Neural cell (in vitro differentiated cells): Measurements from ENCODE around the gene ANP32E. TPM values are rescaled to one million over a fixed set of nuclear protein-coding genes. Genes with fewer than 3 reads are reported as not detected.

Experiments used
- H2AFZ ChIP-seq: fragments of 200-600, 300-800 bp; sonication (generic), shearing (Covaris generic); 2 replicates; pipeline ENCODE4 v1.6.0; 2014; ENCODE audit warnings: low read depth, mild to moderate bottlenecking, antibody characterized with exemption, low read length, moderate library complexity
- H3F3A ChIP-seq: fragments of 200-600 bp; shearing (Covaris generic); 2 replicates; pipeline ENCODE4 v1.6.1; 2016; ENCODE audit warnings: mild to moderate bottlenecking, moderate library complexity, mixed read lengths, antibody characterized with exemption, low read length; ENCODE audit not compliant: insufficient read depth, poor library complexity, severe bottlenecking
- H3K27ac ChIP-seq: fragments of 200-600, 300-800 bp; sonication (generic), shearing (Covaris generic); 2 replicates; pipeline ENCODE4 v1.5.1; 2014; ENCODE audit warnings: mild to moderate bottlenecking, low read length, moderate library complexity
- H3K27me3 ChIP-seq: fragments of 300-800, 200-600 bp; sonication (generic), shearing (Covaris generic); 2 replicates; pipeline ENCODE4 v1.6.0; 2014; ENCODE audit warnings: mild to moderate bottlenecking, low read depth, low read length, moderate library complexity; ENCODE audit not compliant: insufficient read depth
- H3K36me3 ChIP-seq: fragments of 300-800, 200-600 bp; sonication (generic), shearing (Covaris generic); 2 replicates; pipeline ENCODE4 v1.5.1; 2014; ENCODE audit warnings: mild to moderate bottlenecking, antibody characterized with exemption, low read length, moderate library complexity; ENCODE audit not compliant: insufficient read depth
- H3K4me2 ChIP-seq: fragments of 300-800, 200-600 bp; sonication (generic), shearing (Covaris generic); 2 replicates; pipeline ENCODE4 v1.6.0; 2014; ENCODE audit warnings: mild to moderate bottlenecking, low read length
- H3K4me3 ChIP-seq: fragments of 300-800, 200-600 bp; sonication (generic), shearing (Covaris generic); 2 replicates; pipeline ENCODE4 v1.5.1; 2014; ENCODE audit warnings: mild to moderate bottlenecking, low read length, moderate library complexity
- H3K79me2 ChIP-seq: fragments of 200-600 bp; shearing (Covaris generic); replicated peaks from 2 replicates; pipeline ENCODE4 v1.6.0; 2014; ENCODE audit warnings: mild to moderate bottlenecking, low read length, moderate library complexity; ENCODE audit not compliant: insufficient read depth
- H3K9ac ChIP-seq: fragments of 300-800, 200-600 bp; sonication (generic), shearing (Covaris generic); 2 replicates; pipeline ENCODE4 v1.6.1; 2016; ENCODE audit warnings: mild to moderate bottlenecking, low read length, mixed read lengths
- H3K9me2 ChIP-seq: fragments of 200-600 bp; shearing (Covaris generic); 2 replicates; pipeline ENCODE4 v1.6.1; 2016; ENCODE audit warnings: mild to moderate bottlenecking, low read length, mixed read lengths; ENCODE audit not compliant: insufficient read depth
- H3K9me3 ChIP-seq: fragments of 200-600, 300-800 bp; sonication (generic), shearing (Covaris generic); 2 replicates; pipeline ENCODE4 v1.6.1; 2016; ENCODE audit warnings: mild to moderate bottlenecking, mixed run types, low read length, moderate library complexity, mixed read lengths
- H4K20me1 ChIP-seq: fragments of 200-600 bp; shearing (Covaris generic); 2 replicates; pipeline ENCODE4 v1.6.1; 2016; ENCODE audit warnings: mild to moderate bottlenecking, mixed run types; ENCODE audit not compliant: insufficient read depth
- CTCF ChIP-seq: fragments of 450-650 bp; IDR thresholded peaks from 2 replicates; pipeline ENCODE4 v1.5.1; 2014; ENCODE audit warnings: antibody characterized with exemption, mild to moderate bottlenecking, moderate library complexity; ENCODE audit not compliant: poor library complexity, severe bottlenecking
- EP300 ChIP-seq: fragments of 450-650 bp; conservative IDR thresholded peaks from 2 replicates; pipeline ENCODE4 v1.6.1; 2014; ENCODE audit warnings: antibody characterized with exemption, mild to moderate bottlenecking, moderate library complexity; ENCODE audit not compliant: poor library complexity, severe bottlenecking
- EZH2 ChIP-seq: fragments of 200-600, 300-800 bp; shearing (Covaris generic), sonication (generic); IDR thresholded peaks from 2 replicates; pipeline ENCODE4 v1.6.1; 2014; ENCODE audit warnings: antibody characterized with exemption, low read length, borderline replicate concordance, mild to moderate bottlenecking; ENCODE audit not compliant: insufficient read depth, poor library complexity, severe bottlenecking
- MXI1 ChIP-seq: fragments of 450-650 bp; conservative IDR thresholded peaks from 2 replicates; pipeline ENCODE4 v1.6.1; 2014; ENCODE audit warnings: antibody characterized with exemption, mild to moderate bottlenecking; ENCODE audit not compliant: poor library complexity, severe bottlenecking
- POLR2AphosphoS5 ChIP-seq: IDR thresholded peaks from 2 replicates; pipeline ENCODE4 v1.6.1; 2012
- RAD21 ChIP-seq: fragments of 450-650 bp; conservative IDR thresholded peaks from 2 replicates; pipeline ENCODE4 v1.6.1; 2014; ENCODE audit warnings: antibody characterized with exemption, mild to moderate bottlenecking, moderate library complexity
- REST ChIP-seq: IDR thresholded peaks from 2 replicates; pipeline ENCODE4 v1.6.1; 2012; ENCODE audit warnings: borderline replicate concordance
- SMC3 ChIP-seq: fragments of 450-650 bp; conservative IDR thresholded peaks from 2 replicates; pipeline ENCODE4 v1.6.1; 2014; ENCODE audit warnings: antibody characterized with exemption, mild to moderate bottlenecking, moderate library complexity; ENCODE audit not compliant: poor library complexity
- TAF1 ChIP-seq: IDR thresholded peaks from 2 replicates; pipeline ENCODE4 v1.6.1; 2012; ENCODE audit warnings: low read depth
- polyA plus RNA-seq: library from polyadenylated mRNA; depleted of rRNA; stranded (reverse); fragments of >200 nt; gene quantifications from 2 replicates; pipeline ENCODE4 v1.2.3, GENCODE V29; 2014

Gene ANP32E
- polyA plus RNA-seq, 1 donor from 2014 or later, result 17.9 TPM

DNA sequence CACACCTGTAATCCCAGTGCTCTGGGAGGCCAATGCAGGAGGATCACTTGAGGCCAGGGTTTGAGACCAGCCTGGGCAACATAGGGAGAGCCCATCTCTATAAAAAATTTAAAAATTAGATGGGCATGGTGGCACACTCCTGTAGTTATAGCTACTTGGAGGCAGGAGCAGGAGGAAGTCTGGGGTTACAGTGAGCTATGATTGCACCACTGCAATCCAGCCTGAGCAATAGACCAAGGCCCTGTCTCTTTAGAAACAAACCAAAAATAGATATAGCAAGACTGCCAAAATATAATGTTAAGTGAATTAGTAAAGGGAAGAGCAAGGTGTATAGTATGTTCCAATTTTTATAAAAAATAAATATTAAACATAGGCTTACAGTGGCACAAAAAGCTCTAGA lies 57.4 kb downstream of the ANP32E start:
- H3K27me3 ChIP-seq, result no peaks in the 10 kb centered on the region
- H3K4me2 ChIP-seq, result no peak overlapping the region
- H3K9ac ChIP-seq, result no peak overlapping the region
- no peak overlapping the region for H2AFZ ChIP-seq
- no peaks in the 10 kb centered on the region for H4K20me1 ChIP-seq
- no peak overlapping the region for H3K4me3 ChIP-seq
- H3K27ac ChIP-seq, result no peak overlapping the region
- no peak for TF ChIP-seq SMC3
- no peaks in the 10 kb centered on the region for H3K36me3 ChIP-seq
- no peaks in the 10 kb centered on the region for H3K79me2 ChIP-seq
- H3K9me2 ChIP-seq, result no peaks in the 10 kb centered on the region
- no peaks in the 10 kb centered on the region for H3F3A ChIP-seq
- no peaks in the 10 kb centered on the region for H3K9me3 ChIP-seq

- Histone ChIP-seq H3K36me3 (no peaks in the 10 kb centered on the region), H3K4me3 (no peak overlapping the region), H2AFZ (no peak overlapping the region), H3K27ac (no peak overlapping the region), H3F3A (no peaks in the 10 kb centered on the region), H3K79me2 (no peaks in the 10 kb centered on the region), H3K9me2 (no peaks in the 10 kb centered on the region), H3K9me3 (no peaks in the 10 kb centered on the region), H3K4me2 (no peak overlapping the region), H4K20me1 (no peaks in the 10 kb centered on the region), H3K9ac (no peak overlapping the region), H3K27me3 (no peaks in the 10 kb centered on the region)
- TF ChIP-seq REST (no peak), POLR2AphosphoS5 (no peak), SMC3 (no peak), CTCF (no peak), TAF1 (no peak), MXI1 (no peak), EZH2 (no peak), RAD21 (no peak), EP300 (no peak)
Measured at GRCh38 chr1:150176593-150176992, 59.3 kb downstream of the ANP32E start.

- Histone ChIP-seq H3K27ac (no peak overlapping the region), H2AFZ (no peak overlapping the region), H3K9me3 (no peaks in the 10 kb centered on the region), H3K9ac (no peak overlapping the region), H3K4me2 (no peak overlapping the region), H3F3A (no peaks in the 10 kb centered on the region), H3K79me2 (no peaks in the 10 kb centered on the region), H4K20me1 (no peaks in the 10 kb centered on the region), H3K27me3 (no peaks in the 10 kb centered on the region), H3K36me3 (no peaks in the 10 kb centered on the region), H3K4me3 (no peak overlapping the region), H3K9me2 (no peaks in the 10 kb centered on the region)
- TF ChIP-seq MXI1 (no peak), RAD21 (no peak), POLR2AphosphoS5 (no peak), EZH2 (no peak), SMC3 (no peak), EP300 (no peak), REST (no peak), CTCF (no peak), TAF1 (no peak)
Measured at GRCh38 chr1:150173141-150173585, 62.7 kb downstream of the ANP32E start.
